ENCODE data around the gene SIX1.

Gene SIX1

GRCh38 chr14:60641742-60642269, 7.5 kb downstream of the SIX1 start:
- no peak for DNase-seq

- DNase-seq = no peak
Observed at GRCh38 chr14:60640859-60641741, 8.2 kb downstream of the SIX1 start.

GRCh38 chr14:60639674-60640073, 9.6 kb downstream of the SIX1 start:
- no peak for DNase-seq

GRCh38 chr14:60637479-60638315, 11.6 kb downstream of the SIX1 start:
- DNase-seq = peak; percentile 80

- DNase-seq = no peak
Observed at GRCh38 chr14:60636879-60637478, 12.3 kb downstream of the SIX1 start.

GRCh38 chr14:60634153-60634552, 15.1 kb downstream of the SIX1 start:
- DNase-seq = no peak

GRCh38 chr14:60632777-60633176, 16.5 kb downstream of the SIX1 start:
- no peak for DNase-seq

GRCh38 chr14:60632257-60632656, 17.0 kb downstream of the SIX1 start:
- DNase-seq = no peak

- no peak for DNase-seq
Observed at GRCh38 chr14:60631842-60632241, 17.4 kb downstream of the SIX1 start.

- DNase-seq = no peak
Observed at GRCh38 chr14:60630129-60630528, 19.1 kb downstream of the SIX1 start.

GRCh38 chr14:60628892-60629291, 20.4 kb downstream of the SIX1 start:
- DNase-seq = no peak

- no peak for DNase-seq
Observed at GRCh38 chr14:60622917-60623257, 26.4 kb downstream of the SIX1 start.

- no peak for DNase-seq
Observed at GRCh38 chr14:60622210-60622916, 26.9 kb downstream of the SIX1 start.

GRCh38 chr14:60621386-60621785, 27.9 kb downstream of the SIX1 start:
- no peak for DNase-seq

GRCh38 chr14:60618241-60618640, 31.0 kb downstream of the SIX1 start:
- DNase-seq = no peak

GRCh38 chr14:60616461-60616959, 32.8 kb downstream of the SIX1 start:
- DNase-seq = peak; percentile 64

- no peak for DNase-seq
Observed at GRCh38 chr14:60602291-60602690, 47.0 kb downstream of the SIX1 start.

GRCh38 chr14:60599727-60600126, 49.5 kb downstream of the SIX1 start:
- no peak for DNase-seq

- DNase-seq = no peak
Observed at GRCh38 chr14:60596139-60596538, 53.1 kb downstream of the SIX1 start.

- no peak for DNase-seq
Observed at GRCh38 chr14:60594062-60594461, 55.2 kb downstream of the SIX1 start.

Measured in right forelimb (tissue), 1 donor.